Cortex of kidney (tissue), 1 donor: ENCODE results near the gene BST1.
A peak's percentile ranks its signal among the peaks of the same experiment; 100 is the strongest.

Source experiments
- DNase-seq: peaks from one replicate; lab custom pipeline; 2025; lab: John Stamatoyannopoulos, UW

BST1 gene, protein sequence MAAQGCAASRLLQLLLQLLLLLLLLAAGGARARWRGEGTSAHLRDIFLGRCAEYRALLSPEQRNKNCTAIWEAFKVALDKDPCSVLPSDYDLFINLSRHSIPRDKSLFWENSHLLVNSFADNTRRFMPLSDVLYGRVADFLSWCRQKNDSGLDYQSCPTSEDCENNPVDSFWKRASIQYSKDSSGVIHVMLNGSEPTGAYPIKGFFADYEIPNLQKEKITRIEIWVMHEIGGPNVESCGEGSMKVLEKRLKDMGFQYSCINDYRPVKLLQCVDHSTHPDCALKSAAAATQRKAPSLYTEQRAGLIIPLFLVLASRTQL

DNA sequence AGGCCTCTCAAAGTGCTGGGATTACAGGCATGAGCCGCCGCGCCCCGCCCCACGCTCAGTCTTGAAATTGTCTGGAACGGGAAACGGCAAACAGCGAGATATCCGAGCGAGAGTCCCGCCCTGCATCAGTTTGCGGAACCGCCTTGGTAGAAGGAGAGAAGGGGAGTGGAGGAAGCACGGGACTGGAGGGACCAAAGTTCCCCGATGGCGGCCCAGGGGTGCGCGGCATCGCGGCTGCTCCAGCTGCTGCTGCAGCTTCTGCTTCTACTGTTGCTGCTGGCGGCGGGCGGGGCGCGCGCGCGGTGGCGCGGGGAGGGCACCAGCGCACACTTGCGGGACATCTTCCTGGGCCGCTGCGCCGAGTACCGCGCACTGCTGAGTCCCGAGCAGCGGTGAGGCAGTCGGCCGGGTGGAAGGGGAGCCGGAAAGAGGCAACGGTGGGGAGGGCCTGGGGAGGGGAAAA lies at the start of gene BST1:
TSS of gene BST1 (plus strand) at position 125 of the 463 bp plus-strand sequence. CDS start at position 205, 80 bp downstream.
- DNase-seq = peak; percentile 16

DNA sequence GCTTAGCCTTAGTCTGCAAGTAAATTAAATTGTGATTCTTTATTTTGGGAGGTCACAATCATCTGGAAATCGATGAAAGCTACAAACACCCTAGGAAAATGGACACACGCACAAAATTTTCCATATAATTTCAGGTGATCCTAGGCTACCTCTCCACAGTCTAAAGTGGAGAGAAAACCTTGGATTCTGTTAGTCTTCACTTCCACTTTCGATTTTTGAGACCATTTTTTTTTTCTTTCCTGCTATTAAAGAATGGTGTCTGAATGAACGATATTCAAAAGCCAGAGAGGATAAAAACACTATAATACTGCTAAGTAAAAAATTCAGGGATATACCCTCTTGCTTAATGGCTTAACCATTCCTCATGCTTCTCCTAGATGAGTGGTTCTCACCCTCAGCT lies 49.4 kb upstream of the BST1 start:
- no peak for DNase-seq

DNA sequence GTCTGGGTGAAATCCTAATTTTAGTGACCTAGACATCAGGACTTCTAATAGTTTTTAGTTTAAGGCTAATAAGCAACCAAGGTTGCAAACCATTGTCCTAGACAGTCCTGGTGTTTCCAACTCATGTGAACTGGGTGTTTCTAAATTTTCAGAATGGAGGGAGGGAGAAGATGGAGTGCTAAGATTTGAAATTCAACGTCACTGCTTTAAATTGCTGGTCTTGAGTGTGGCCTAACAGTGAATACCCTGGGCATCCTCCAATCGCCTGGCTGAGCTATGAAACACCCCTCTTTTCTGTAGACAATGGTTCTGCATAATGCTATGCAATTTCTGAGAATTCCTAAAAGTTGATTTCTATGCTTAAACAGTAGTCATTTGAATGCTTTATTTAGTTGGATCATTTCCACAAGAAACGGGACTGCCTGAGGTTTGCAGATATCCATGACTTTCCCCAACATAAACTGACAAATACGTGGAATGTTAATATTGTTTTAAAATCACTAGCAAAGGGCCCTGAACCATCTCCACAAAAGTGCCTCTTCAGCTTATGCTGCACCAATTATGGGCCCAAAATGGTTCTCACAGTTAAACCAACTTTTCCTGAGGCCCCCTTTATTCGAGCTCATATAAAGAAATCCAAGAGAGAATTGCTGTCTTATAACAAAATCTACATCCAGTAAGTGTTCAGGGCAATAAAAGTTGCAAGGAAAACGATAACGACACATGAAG lies 48.8 kb upstream of the BST1 start:
- no peak for DNase-seq

DNA sequence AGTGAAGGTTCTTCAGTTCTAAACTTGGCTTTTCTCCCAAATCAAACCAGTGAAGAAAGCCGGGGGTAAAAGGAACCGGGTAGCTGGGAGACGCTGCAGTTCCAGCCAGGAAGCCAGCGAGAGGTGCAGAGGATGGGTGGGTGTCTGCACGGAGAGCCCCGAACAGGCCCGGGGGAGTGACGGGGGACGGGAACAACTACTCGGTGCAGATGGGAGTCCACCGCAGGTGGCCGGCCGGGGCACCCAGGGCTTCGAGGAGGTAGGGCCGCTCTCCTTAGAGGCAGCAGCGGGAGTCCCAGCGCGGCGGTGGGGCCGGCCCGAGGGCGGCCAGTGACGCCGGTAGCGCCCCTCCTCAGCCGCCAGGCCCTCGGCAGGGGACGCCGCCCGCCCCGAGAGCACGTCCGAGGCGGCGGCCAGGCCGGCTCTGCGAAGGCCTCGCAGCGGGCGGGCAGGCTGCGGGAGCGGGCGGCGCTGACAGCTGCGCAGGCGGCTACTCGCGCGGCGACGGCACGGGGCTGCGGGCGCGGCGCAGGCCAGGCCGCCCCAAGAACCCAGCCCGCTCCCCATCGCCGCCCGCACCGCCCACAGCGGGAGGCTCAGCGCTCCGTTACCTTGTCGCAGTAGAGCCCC lies 48.2 kb upstream of the BST1 start:
- DNase-seq = no peak

DNA sequence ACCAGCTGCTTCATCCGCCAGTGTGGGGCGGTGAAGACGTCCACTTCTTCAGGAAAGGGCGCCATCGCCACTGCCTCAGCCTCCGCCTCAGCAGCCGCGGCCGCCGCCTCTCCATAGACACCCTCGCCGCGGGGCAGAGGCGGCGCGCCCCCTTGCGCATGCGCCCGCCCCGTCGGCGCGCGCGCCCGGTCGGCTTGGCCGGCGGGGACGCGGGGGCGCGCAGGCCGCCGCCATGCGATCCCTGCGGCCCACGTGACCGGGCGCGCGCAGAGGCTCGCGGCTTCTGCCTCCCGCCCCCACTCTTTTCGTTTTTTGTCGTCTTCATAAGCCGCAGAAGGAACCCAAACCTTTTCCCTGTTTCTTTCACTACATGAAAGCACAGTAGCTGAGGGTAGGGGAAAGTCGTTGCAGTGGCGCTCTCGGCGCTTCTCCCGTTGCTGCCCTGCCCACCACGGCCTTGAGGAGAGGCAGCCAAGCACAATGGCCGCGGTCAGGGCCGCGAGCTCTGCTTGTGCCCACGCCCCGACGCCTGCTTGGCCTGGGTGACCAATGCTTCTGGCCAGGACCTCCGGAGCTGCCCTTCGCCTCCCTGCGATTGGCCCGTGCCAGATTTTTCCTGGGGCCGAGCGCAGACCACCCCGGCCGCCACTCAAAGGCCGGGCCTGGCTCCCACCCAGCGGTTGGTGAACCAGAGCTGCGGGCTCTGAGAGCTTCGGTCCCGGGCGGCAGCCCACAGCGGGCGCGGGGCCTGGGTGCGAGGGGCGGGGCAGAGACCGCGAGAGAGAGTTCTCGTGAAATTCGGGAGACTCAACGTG lies 47.4 kb upstream of the BST1 start, which contains the start of gene FBXL5:
TSS of gene FBXL5 (minus strand) at position 135 of the 815 bp plus-strand sequence. CDS start at position 65, 70 bp downstream.
- no peak for DNase-seq

DNA sequence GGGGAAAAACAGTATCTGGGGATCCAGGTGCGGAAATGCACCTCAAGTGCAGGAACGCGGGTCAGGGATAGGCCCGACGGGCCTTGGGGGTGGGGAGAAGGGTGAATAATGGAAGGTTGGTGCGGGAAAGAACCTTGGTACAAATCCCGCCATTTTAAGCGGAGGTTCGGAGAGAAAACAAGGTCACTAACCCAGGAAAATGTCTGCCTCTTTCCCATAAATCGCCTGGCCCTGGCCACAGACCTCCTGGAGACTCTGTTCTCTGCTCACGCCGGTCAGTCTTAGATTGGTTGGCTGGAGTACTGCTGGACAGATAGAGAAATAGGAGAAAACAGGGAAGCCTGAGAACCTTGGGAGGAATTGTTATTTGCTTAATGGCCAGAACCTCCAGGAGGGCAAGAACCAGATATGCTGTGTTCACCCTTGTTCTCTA lies 46.8 kb upstream of the BST1 start:
- DNase-seq = no peak

DNA sequence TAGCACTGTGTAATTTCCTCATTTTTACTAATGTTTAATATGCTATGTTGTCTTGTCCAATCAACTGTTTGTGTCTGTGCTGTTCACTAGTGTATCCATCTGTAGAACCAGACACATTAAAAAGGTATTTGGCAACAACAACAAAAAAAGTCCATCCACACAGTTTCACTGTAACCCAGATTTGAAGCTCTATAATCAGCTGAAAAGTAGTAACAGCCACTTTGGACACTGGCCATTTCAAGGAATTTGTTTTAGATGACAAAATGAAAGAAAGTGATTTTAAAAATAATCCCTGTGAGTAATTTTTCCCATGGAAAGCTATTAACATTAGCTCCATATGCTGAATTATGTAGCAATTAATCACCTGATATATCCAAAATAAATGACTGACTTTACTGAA lies 45.5 kb upstream of the BST1 start:
- no peak for DNase-seq

DNA sequence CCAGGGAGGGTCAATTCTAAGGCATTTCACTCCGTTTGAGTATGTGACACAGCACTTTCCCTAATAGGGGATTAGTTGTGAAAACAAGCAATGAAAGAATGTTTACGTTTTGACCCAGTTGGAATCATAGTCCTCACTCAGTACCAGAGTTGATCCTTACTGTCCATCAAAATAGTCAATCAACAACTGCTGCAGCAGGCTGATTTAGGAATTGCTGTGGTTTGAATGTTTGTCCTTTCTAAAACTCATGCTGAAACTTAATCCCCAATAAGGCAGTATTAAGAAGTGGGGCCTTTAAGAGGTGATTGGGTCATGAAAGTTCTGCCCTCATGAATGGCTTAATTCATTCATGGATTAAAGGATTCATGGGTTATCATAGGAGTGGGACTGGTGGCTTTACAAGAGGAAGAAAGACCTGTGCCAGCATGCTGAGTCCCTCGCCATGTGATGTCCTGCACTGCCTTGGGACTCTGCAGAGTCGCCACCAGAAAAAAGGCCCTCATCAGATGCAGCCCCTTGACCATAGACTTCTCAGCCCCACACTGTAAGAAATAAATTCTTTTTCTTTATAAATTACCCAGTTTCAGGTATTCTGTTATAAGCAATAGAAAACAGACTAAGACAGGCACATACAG lies 44.6 kb upstream of the BST1 start:
- no peak for DNase-seq

DNA sequence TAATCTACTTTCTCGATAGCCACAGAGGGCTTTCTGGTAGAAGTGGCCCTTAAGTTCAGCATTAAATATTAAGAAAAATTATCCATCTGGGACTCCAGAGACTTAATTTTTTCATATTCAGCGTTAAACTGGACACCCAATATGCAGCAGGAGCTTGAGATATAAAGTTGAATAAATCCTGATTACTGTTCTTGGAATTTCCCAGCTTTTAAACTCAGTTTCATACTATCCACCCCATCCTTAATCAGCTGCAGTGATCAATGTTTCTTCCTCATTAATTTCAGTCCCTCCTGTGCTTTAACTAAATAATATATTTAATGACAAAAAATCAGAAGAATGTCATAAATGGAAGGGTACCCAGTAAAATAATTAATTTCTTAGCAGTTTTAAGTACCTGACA lies 44.1 kb upstream of the BST1 start:
- no peak for DNase-seq

DNA sequence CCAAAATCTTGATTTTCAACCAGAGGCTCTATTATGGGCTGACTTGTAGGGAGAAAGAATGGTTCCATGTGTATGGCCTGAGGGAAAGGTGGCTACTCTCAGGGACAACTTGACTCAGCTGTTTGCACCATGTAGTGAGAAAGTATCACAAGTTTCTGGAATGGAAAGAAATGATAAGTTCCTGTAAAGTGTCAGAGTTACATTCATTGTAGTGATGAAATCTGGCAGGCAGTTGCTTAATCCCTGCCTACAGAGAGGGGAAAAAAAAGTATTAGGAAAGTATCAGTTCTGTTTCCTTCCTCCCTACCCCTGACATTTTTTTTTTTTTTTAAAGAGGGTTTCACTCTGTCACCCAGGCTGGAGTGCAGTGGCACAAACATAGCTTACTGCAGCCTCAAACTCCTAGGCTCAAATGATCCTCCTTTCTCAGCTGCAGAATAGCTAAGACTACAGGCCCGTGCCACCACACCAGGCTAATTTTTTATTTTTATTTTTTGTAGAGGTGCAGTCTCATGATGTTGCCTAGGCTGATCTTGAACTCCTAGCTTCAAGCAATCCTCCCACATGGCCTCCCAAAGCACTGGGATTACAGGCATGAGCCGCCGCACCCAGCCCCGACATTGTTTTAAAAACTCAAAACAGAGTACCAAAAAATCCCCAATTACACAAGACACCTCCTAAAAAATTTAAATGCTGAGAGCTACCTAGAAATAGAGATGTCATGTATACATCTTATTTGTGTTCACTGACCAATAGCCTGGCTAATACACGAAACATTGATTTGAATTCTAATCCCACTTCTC lies 42.9 kb upstream of the BST1 start:
- DNase-seq = no peak

DNA sequence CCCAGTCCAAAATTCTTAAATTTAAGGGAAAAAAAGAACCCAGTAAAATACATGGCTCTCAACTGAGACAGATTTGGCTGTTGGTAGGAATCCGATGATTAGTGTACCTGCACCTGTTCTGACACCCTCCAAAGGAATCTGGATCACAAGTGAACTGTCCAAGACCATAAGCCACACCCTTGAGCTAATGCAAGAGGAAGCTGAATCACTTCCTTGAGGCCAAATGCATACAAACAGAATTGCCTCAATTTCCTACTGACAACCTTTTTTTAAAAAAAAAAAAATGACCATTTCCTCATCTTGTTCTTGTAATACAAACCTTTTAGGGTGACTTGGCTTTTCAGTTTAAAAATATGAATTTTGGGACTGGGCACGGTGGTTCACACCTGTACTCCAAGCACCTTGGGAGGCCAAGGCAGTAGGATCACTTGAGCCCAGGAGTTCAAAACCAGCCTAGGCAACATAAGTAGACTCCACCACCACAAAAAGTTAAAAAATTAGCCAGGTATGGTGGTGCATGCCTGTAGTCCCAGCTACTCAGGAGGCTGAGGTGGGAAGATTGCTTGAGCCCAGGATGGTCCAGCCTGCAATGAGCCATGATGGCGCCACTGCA lies 37.0 kb upstream of the BST1 start:
- no peak for DNase-seq

DNA sequence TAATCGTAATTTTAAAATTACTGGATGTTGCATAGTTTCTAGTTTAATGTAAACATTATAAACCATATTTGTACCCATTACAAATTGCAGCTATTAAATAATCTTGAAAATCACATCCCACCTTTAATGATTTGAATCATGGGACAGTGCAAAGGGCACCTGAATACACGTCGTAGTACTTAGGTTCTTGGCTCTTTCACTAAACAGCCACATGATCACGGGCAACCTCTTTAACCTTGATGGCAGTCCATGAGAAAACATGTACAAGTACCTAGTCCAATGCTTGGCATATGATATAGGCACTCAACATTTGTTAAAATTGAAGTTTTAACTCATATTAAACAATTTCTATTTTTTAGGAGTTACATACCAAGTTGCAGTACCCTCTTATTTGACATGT lies 35.9 kb upstream of the BST1 start:
- DNase-seq = no peak

DNA sequence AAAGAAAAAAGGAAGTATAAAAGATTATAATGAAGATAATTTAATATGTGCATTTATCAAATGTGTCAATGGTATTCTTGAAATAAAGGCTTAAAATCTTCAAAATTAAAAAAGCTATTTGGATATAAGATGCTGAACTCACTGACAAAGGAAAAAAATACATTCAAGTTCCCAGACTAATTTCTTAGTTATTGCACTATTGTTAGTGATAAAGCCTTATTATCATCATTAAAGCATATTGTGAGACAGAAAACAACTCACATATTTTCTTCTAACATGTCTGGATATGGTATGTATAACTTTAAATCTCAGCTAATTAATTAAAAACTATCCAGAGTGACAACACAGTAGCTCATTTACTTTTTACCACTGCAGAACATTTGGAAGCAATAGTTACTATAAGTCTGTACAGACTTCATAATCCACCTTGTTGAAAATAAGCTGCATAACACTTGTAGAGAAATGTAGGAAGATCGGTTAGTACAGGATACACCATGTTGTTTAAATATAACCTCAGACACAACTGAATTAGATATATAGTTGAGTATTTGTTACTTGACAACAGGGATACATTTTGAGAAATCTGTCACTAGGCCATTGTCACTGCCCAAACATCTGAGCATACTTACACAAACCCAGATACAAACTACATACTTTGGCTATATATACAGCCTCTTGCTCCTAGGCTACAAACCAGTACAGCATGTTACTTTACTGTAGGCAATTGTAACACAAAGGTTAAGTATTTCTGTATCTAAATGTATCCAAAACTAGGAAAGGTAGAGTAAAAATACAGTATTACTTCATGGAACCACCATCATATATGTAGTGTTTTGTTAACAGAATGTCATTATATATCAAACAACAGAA lies 34.1 kb upstream of the BST1 start:
- no peak for DNase-seq

DNA sequence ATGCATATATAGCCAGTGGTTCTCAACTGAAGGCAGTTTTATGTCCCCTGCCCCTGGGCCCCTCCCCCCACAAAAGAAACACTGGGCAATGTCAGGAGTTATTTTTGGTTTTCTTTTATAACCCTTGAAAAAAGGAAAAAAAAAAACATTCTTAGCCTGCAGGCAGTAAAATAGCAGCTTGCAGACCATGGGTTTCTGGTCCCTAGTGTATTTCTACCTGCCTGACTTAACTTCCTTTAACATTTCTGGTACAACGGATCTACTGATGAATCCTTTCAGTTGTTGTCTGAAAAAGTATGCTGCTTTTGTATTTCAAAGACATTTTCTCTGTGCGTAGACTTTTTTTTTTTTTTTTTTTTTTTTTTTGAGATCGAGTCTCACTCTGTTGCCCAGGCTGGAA lies 32.3 kb upstream of the BST1 start:
- DNase-seq = no peak

DNA sequence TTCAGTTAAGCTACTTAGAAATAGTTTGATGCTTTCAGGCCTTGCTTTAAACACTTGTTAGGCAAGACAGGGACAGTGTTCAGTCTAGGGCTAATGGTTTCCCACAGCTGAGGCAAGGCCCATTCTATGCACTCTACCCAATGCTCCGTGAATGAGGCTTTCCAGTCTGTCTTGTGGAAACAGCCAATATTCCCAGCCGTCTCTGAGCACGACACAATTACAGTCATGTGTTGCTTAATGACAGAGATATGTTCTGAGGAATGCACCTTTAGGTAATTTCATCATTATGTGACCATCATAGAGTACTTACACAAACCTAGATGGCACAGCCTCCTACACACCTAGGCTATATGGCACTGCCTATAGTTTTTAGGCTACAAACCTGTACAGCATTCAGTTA lies 30.8 kb upstream of the BST1 start:
- no peak for DNase-seq

DNA sequence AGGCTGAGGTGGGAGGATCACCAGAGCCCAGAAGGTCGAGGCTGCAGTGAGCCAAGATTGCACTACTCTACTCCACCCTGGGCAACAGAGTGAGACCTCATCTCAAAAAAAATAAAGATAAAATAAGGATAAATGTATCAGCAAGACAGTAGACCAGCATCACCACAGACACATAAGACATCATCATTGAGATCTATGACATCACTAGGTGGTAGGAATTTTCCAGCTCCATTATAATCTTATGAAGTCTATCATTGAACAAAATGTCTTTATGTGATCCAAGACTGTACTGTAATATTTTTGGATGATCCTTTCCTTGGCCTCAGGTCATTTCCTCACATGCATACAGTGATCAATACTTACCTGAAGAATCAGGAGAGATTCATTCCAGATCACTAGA lies 29.5 kb upstream of the BST1 start:
- no peak for DNase-seq

DNA sequence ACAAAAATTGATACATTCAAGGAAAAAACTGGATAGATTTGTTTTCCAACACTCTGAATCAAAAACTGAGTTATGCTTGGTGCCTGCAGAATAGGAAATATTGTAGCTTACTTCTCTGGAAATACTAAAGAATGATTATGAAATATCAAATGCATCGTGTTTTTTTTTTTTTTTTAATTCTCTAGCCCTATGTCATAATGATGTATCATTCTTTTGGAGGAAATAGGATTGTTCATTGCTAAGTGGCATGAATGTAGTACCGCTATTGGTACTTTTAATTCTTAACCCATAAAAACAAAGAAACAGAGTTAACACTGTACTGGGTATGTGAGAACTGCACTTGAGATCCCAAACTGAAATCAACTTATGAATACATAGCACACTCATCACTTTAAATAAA lies 28.8 kb upstream of the BST1 start:
- no peak for DNase-seq

DNA sequence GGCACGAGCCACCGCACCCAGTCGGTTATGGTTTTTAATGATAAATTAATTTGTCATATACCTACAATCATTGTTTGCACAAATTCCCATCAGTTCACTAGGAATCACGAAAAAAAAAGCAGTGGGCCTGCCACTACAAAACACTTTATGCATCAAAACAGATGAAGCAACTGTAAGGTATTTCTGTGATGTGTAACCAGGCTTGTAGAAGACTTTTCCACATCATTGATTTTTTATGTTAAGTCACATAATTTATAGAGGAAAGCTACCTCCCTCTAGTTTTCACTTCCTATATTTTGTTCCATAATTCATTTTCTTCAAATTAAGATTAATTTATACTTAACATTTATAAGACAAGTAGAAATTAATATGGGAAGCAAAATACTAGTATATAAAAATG lies 27.9 kb upstream of the BST1 start:
- DNase-seq = no peak

DNA sequence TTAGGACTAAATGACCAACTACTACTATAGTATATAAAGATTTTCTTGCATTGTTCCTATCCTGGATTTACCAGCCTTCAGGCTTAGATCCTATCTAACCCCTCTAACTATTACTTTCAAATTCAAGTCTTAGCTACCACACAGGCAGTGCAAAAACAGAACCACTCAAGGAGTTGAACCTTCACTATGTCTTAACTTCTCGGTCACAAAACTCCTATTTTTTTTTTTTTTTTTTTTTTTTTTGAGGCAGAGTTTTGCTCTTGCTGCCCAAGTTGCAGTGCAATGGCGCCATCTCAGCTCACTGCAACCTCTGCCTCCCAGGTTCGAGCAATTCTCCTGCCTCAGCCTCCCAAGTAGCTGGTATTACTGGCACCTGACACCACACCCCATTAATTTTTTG lies 27.5 kb upstream of the BST1 start:
- no peak for DNase-seq
